Central memory CD8-positive, alpha-beta T cell (primary cell): ENCODE measurements around the gene SIX2.
A peak's percentile ranks its signal among the peaks of the same experiment; 100 is the strongest.
"Not testable (repeated sequence)": the region's sequence is repeated elsewhere in the genome, so short reads cannot be mapped to it uniquely, and the experiment has no call there.

ENCODE experiments used
- ATAC-seq: fragments of 150-1000 bp; cut with Tn5 transposase; replicated peaks from 2 replicates; pipeline ENCODE4 v1.10.0; 2022; ENCODE audit warnings: mild to moderate bottlenecking, moderate FRiP score, moderate number of reproducible peaks; ENCODE audit not compliant: poor library complexity, severe bottlenecking; ENCODE audit errors: extremely low read depth
- DNase-seq, 2 donors: peaks; one replicate each; pipeline ENCODE4 v3.0.0; 2021; ENCODE audit warnings: low spot score in 2 of 2
- H3K27ac Mint-ChIP-seq: one replicate; pipeline ENCODE4 v1.8.0; 2022; ENCODE audit warnings: low read depth, mild to moderate bottlenecking, moderate library complexity, mixed read lengths
- H3K27me3 Mint-ChIP-seq: one replicate; pipeline ENCODE4 v1.8.0; 2022; ENCODE audit warnings: mixed read lengths
- H3K36me3 Mint-ChIP-seq: one replicate; pipeline ENCODE4 v1.8.0; 2022; ENCODE audit warnings: mild to moderate bottlenecking, moderate library complexity, mixed read lengths; ENCODE audit not compliant: insufficient read depth
- H3K4me1 Mint-ChIP-seq: one replicate; pipeline ENCODE4 v1.8.0; 2022; ENCODE audit warnings: mixed read lengths
- H3K4me3 Mint-ChIP-seq: one replicate; pipeline ENCODE4 v1.8.0; 2022; ENCODE audit warnings: mild to moderate bottlenecking, moderate library complexity, mixed read lengths
- H3K9me3 Mint-ChIP-seq: one replicate; pipeline ENCODE4 v1.8.0; 2022; ENCODE audit warnings: mixed read lengths

Gene SIX2

DNA sequence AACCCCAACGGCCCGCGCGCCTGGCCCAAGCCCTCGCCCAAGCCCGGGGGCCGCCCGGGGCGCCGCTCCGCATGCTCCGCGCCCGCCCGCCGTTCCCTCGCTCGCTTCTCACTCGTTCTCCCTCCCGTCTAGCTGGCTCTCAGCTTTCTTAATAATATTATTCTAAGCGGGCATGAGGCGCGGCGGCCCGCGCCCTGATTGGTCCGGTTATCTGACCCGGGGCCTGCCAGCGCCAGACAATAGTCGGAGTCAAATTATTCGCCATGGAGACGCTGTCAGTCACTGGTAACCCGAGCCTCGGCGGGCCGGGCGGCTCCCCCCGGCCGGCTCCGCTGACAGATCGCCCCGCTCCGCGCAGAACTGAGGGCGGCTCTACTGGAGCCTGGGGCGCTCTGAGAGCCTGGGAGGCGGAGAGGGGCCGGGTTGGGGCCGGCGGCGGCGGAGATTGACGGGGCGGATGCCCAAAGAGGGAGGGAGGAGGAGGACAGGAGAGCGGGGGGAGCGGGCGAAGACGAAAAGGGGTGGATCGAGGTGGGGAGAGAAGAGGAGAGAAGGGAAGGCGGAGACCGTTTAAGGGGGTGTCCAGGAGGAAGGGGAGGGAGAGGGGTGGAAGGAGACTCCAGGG lies at the start of gene SIX2:
SIX2 (minus strand) TSS at position 150 of the 625 bp plus-strand sequence. CDS start 342 bp downstream, outside the sequence.
- H3K4me3 Mint-ChIP-seq, result peak within 1 kb of the TSS; percentile 62
- no peaks in the 10 kb centered on the region for H3K9me3 Mint-ChIP-seq
- no peak for ATAC-seq
- DNase-seq, result no peak
- no peak within 1 kb of the TSS for H3K27ac Mint-ChIP-seq
- H3K4me1 Mint-ChIP-seq, result peaks cover 7% of the 10 kb centered on the region
- H3K36me3 Mint-ChIP-seq, result no peaks in the 10 kb centered on the region
- H3K27me3 Mint-ChIP-seq, result peaks cover 85% of the 10 kb centered on the region

DNA sequence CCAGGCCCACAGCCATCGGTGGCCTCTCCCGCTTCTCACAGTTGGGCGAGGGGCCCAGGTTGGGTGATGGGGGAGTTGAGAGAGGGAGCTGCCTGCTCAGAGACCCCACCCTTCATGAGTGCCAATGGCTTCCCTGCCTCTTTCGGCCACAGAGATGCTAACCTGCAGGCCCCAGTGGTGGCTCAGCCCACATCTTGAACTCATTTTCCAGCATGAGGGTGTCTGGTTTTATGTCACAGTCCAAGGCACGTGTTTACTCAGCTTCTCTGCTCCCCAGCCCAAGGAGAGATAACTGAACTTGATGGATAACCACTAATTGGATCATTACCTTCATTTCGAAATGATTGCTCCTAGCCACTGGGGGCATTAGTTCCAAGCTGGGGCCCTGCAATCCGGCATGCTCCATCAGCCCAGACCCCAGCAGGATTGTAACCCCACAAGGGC lies 45.9 kb upstream of the SIX2 start:
- H3K27ac Mint-ChIP-seq, result no peak overlapping the region
- no peaks in the 10 kb centered on the region for H3K9me3 Mint-ChIP-seq
- H3K4me1 Mint-ChIP-seq, result no peaks in the 10 kb centered on the region
- no peak overlapping the region for H3K4me3 Mint-ChIP-seq
- no peaks in the 10 kb centered on the region for H3K36me3 Mint-ChIP-seq
- ATAC-seq (no peak), DNase-seq (no peak)
- H3K27me3 Mint-ChIP-seq, result peaks cover 36% of the 10 kb centered on the region

DNA sequence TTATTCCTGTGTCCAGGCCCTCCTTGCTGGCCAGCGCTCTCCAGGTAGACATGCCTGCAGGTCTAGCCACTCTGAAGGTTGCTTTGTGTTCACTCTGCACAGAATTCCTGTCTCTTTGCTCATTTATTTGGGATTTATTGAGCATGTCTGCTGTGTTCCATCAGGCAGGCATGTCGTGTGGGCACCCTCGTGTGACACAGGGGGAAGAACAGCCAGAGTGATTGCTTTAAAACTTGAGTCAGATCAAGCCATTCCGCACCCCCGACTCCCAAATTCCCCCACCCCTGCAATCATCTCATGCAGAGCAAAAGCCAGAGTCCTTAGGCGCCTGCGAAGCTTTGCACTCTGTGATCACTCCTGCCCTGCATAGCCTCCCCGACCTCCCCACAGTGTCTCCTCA lies 44.7 kb upstream of the SIX2 start:
- no peak overlapping the region for H3K4me3 Mint-ChIP-seq
- DNase-seq, result no peak
- no peaks in the 10 kb centered on the region for H3K9me3 Mint-ChIP-seq
- H3K36me3 Mint-ChIP-seq, result no peaks in the 10 kb centered on the region
- no peak for ATAC-seq
- no peaks in the 10 kb centered on the region for H3K4me1 Mint-ChIP-seq
- no peak overlapping the region for H3K27ac Mint-ChIP-seq
- peaks cover 39% of the 10 kb centered on the region for H3K27me3 Mint-ChIP-seq

DNA sequence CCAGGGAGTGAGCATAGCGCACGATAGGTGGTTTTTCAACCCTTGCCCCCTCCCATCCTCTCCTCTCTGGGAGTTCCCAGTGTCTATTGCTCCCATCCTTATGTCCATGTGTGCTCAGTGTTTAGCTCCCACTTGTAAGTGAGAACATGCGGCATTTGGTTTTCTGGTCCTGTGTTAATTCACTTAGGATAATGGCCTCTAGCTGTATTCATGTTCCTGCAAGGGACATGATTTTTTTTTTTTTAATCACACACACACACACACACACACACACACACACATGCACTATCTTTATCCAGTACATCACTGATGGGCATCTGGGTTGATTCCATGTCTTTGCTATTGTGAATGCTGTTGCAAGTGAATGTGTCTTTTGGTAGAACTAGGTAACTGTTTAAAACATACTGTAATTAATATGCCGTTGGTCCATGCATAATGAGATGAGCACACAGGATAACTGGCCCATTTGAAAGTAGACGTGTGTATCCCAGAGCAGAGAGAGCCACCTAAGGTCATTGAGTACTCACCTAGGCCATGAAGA lies 43.2 kb upstream of the SIX2 start:
- no peaks in the 10 kb centered on the region for H3K4me1 Mint-ChIP-seq
- H3K9me3 Mint-ChIP-seq, result no peaks in the 10 kb centered on the region
- no peak overlapping the region for H3K27ac Mint-ChIP-seq
- peaks cover 44% of the 10 kb centered on the region for H3K27me3 Mint-ChIP-seq
- no peak overlapping the region for H3K4me3 Mint-ChIP-seq
- no peak for DNase-seq
- no peaks in the 10 kb centered on the region for H3K36me3 Mint-ChIP-seq
- no peak for ATAC-seq

DNA sequence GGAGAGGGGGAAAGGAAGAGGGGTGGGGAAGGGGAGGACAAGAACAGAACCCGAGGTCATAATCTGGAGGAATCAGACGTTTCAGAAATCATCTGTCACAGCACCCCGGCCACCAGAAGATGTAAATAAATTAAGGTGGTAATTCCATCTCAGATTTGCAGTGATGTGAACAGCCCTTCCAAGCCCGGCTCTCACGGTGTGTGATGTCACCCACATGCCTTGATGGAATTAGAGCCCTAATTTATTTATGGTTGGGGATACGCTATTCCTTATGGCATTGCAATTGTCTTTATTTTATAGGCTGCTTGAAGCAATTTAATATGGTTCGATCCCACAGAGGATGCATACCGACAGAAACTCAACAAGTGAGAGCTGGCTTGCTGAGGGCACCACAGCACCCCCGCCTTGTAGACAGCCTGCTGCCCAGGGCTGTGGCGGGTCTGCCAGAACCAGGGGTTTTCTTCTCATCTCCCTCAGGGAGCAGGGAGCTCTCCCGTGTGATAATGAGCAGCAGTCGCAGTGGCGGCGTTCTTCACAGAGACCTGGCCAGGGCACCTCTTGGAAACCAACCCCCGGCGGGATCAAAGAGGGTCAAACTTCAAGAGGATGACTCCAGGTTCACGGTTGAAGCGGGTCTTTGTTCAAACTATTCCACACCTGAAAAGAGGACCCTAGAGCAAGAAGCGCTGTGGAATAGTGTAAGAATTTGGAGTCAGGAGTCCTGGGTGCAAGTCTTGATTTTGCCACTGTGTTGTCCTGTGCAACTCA lies 40.5 kb upstream of the SIX2 start:
- H3K4me1 Mint-ChIP-seq, result no peaks in the 10 kb centered on the region
- H3K36me3 Mint-ChIP-seq, result no peaks in the 10 kb centered on the region
- DNase-seq (no peak), ATAC-seq (no peak)
- no peak overlapping the region for H3K27ac Mint-ChIP-seq
- peaks cover 28% of the 10 kb centered on the region for H3K27me3 Mint-ChIP-seq
- no peaks in the 10 kb centered on the region for H3K9me3 Mint-ChIP-seq
- no peak overlapping the region for H3K4me3 Mint-ChIP-seq

DNA sequence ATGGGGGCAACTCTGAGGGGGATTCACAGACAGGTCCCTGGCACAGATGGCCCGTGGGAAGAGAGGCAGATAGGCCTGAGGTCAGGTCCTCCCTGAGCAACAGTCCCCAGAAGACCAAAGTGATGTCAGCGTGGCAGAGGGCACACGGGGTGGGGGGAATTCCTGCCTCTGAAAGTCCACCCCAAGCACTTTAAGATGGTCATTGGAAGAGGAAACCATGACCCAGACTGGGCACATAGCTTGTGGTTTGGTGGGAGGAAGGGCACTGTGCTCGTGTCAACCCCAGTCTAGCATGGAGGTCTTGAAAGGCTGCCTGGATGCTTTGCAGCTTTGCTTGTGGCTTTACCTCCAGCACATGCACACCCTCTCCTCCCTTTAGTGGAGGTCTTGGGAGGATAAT lies 38.0 kb upstream of the SIX2 start:
- H3K4me1 Mint-ChIP-seq, result no peaks in the 10 kb centered on the region
- ATAC-seq (no peak), DNase-seq (no peak)
- peaks cover 18% of the 10 kb centered on the region for H3K27me3 Mint-ChIP-seq
- no peaks in the 10 kb centered on the region for H3K9me3 Mint-ChIP-seq
- H3K4me3 Mint-ChIP-seq, result no peak overlapping the region
- H3K36me3 Mint-ChIP-seq, result no peaks in the 10 kb centered on the region
- no peak overlapping the region for H3K27ac Mint-ChIP-seq

DNA sequence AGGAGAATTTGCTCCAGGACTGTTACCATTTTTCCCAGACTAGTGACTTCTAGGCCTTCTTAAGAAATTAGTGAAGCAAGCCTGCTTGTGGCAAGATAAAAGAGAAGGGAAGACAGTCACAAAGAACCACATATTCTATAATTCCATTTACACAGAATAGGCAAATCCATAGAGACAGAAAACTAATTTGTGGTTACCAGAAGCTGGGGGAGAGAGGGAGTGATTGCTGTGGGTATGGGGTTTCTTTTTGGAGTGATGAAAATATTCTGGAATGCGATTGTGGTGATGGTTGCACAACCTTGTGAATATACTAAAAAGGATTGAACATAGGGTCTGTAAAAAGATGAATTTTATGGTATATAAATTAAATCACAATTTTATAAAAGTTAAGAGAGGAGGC lies 37.5 kb upstream of the SIX2 start:
- H3K4me3 Mint-ChIP-seq, result no peak overlapping the region
- no peaks in the 10 kb centered on the region for H3K4me1 Mint-ChIP-seq
- no peak overlapping the region for H3K27ac Mint-ChIP-seq
- peaks cover 18% of the 10 kb centered on the region for H3K27me3 Mint-ChIP-seq
- H3K36me3 Mint-ChIP-seq, result no peaks in the 10 kb centered on the region
- DNase-seq (no peak), ATAC-seq (no peak)
- H3K9me3 Mint-ChIP-seq, result no peaks in the 10 kb centered on the region

DNA sequence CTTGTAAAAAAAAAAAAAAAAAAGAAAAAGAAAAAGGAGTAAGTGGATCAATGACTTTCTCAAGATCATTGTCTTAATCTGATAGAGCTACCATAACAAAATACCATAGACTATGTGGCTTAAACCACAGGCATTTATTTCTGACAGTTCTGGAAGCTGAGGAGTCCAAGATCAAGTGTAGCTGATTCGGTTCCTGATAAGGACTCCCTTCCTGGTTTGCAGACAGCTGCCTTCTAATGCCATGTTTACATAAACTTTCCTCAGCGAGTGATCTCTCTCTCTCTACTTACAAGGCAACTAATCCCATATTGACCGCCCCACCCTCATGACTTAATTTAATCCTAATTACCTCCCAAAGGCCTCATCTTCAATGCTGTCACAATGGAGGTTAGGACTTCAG lies 36.5 kb upstream of the SIX2 start:
- H3K4me3 Mint-ChIP-seq, result no peak overlapping the region
- H3K27me3 Mint-ChIP-seq, result peaks cover 18% of the 10 kb centered on the region
- no peak overlapping the region for H3K27ac Mint-ChIP-seq
- ATAC-seq (no peak), DNase-seq (no peak)
- no peaks in the 10 kb centered on the region for H3K4me1 Mint-ChIP-seq
- H3K9me3 Mint-ChIP-seq, result no peaks in the 10 kb centered on the region
- no peaks in the 10 kb centered on the region for H3K36me3 Mint-ChIP-seq

DNA sequence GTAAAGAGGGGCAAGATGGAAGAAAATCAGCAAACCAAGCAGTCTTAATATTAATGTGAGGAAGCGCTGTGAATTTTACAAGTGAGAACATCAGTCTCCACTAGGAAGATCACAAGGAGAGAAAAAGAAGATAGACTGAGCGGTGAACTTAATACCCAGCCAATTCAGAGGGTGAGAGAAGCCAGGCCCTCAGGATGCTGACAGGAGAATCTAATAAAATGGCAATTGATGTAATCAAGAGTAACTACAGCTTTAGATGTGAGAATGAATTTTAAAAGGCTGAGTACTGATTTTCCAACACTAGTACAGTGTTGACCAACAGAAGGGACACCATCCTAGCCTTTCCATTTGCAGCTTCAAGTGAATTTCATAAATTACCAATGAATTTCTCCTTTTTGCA lies 35.7 kb upstream of the SIX2 start:
- no peaks in the 10 kb centered on the region for H3K9me3 Mint-ChIP-seq
- no peaks in the 10 kb centered on the region for H3K36me3 Mint-ChIP-seq
- ATAC-seq (no peak), DNase-seq (no peak)
- H3K27me3 Mint-ChIP-seq, result peaks cover 18% of the 10 kb centered on the region
- H3K4me1 Mint-ChIP-seq, result no peaks in the 10 kb centered on the region
- H3K27ac Mint-ChIP-seq, result no peak overlapping the region
- no peak overlapping the region for H3K4me3 Mint-ChIP-seq

DNA sequence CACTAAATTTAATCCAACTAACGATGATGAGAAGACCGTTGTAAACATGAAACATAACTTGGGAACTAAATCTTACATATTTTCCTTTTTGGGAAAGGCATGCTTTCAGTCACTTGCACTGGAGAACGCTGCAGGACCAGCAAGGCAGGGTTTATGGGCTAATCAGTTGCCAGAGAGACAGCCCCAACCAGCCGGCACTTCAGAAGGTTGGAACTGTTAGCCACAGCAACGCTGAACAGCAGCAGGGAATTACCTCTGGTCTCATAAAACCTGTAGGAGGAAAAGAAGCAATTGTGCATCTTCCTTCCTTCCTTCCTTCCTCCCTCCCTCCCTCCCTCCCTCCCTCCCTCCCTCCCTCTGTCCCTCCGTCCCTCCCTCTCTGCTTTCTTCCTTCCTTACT lies 33.9 kb upstream of the SIX2 start:
- no peak overlapping the region for H3K27ac Mint-ChIP-seq
- H3K4me1 Mint-ChIP-seq, result no peaks in the 10 kb centered on the region
- H3K36me3 Mint-ChIP-seq, result no peaks in the 10 kb centered on the region
- H3K4me3 Mint-ChIP-seq, result no peak overlapping the region
- H3K9me3 Mint-ChIP-seq, result no peaks in the 10 kb centered on the region
- H3K27me3 Mint-ChIP-seq, result peaks cover 9% of the 10 kb centered on the region
- DNase-seq (no peak), ATAC-seq (no peak)

DNA sequence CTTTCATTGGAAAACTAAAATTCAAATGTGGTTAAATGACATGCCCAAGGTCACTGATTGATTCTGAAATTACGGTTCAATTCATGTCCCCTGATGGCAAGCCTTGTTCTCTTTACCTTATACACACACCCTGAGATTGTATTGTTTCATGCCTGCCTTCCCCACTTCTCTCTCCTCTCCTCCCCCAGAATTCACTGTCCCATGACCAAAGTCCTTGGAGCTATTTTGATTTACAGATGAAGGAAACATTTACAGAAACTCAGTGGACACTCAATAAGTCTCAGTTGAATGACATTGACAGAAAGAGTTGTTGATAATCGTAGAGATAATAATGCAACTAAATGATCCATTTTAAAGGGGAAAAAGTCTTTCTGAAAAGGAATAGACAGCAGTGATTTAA lies 33.1 kb upstream of the SIX2 start:
- Mint-ChIP-seq H3K4me3 (no peak overlapping the region), H3K27me3 (peaks cover 9% of the 10 kb centered on the region), H3K9me3 (no peaks in the 10 kb centered on the region), H3K27ac (no peak overlapping the region), H3K36me3 (no peaks in the 10 kb centered on the region), H3K4me1 (no peaks in the 10 kb centered on the region)
- DNase-seq, result no peak
- no peak for ATAC-seq

DNA sequence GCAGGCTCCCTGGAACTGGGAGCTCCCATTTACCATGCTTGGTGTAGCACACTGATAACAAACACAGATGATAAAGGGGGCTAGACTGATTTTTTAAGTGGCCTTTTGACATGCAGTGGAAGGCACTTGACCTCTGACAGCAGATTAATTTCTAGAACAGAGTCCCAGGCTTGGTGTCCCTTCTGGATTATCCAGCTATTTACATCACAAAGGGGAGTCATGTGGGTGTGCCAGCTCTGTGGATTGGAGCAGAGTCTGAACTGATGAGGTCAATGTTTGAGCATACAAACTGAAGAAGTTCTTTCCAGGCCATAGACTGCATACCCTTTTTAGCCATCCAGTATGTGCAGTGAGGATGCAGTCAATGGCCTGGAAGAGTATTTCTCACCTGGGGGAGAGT lies 31.5 kb upstream of the SIX2 start:
- no peak overlapping the region for H3K27ac Mint-ChIP-seq
- H3K36me3 Mint-ChIP-seq, result no peaks in the 10 kb centered on the region
- ATAC-seq, result no peak
- peaks cover 9% of the 10 kb centered on the region for H3K27me3 Mint-ChIP-seq
- H3K9me3 Mint-ChIP-seq, result no peaks in the 10 kb centered on the region
- H3K4me1 Mint-ChIP-seq, result no peaks in the 10 kb centered on the region
- DNase-seq, result no peak
- no peak overlapping the region for H3K4me3 Mint-ChIP-seq

DNA sequence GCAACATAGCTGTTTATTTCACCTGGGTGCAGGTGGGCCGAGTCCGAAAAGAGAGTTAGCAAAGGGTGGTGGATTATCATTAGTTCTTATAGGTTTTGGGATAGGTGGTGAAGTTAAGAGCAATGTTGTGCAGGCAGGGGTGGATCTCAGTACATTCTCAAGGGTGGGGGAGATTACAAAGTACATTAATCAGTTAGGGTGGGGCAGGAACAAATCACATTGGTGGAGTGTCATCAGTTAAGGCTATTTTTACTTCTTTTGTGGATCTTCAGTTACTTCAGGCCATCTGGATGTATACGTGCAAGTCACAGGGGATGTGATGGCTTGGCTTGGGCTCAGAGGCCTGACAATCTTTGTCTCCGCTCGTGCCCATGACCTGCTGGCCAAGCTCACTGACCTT lies 30.6 kb upstream of the SIX2 start:
- H3K4me1 Mint-ChIP-seq, H3K9me3 Mint-ChIP-seq, H3K36me3 Mint-ChIP-seq, DNase-seq, H3K27ac Mint-ChIP-seq, H3K27me3 Mint-ChIP-seq, ATAC-seq, H3K4me3 Mint-ChIP-seq: not testable (repeated sequence)
